ENCODE results near the gene CXCR6. TPM values are rescaled to one million over a fixed set of nuclear protein-coding genes. Genes with fewer than 3 reads are reported as not detected.

CXCR6 gene
- total RNA-seq, 1 experiment from 2014 or later: not detected

- no peak for TF ChIP-seq MLX (CRISPR knock-in tag; IDR thresholded peaks at IDR 0.05)
These were observed 27.6 kb upstream of the CXCR6 start (continued) for GRCh38 chr3:45915518-45916231.

- Mint-ChIP-seq H3K9me3 (no peaks in the 10 kb centered on the region), H3K27ac (no peak overlapping the region), H3K36me3 (peaks cover 10% of the 10 kb centered on the region; the same call in 1 of the 2 replicates), H3K27me3 (ENCODE audit: low read depth) (peaks cover 15% of the 10 kb centered on the region), H3K4me1 (peaks cover 6% of the 10 kb centered on the region; the same call in 1 of the 2 replicates), H3K4me3 (no peak overlapping the region)
- ATAC-seq: no peak
- ChIA-PET POLR2A (no interaction called here), CTCF (interaction anchor here (0.6 kb wide), 1 partner anchor 21 kb away, joined by 3 read pairs; no protein-coding TSS in a partner anchor)
- no peak for DNase-seq (ENCODE audit: low spot score)
- TF ChIP-seq AFF4 (CRISPR knock-in tag; IDR thresholded peaks at IDR 0.05; ENCODE audit: borderline replicate concordance) (no peak), ZNF512 (CRISPR knock-in tag; IDR thresholded peaks at IDR 0.05; ENCODE audit: borderline replicate concordance) (no peak), GABPB1 (CRISPR knock-in tag; IDR thresholded peaks at IDR 0.05) (no peak), ZNF121 (CRISPR knock-in tag; IDR thresholded peaks at IDR 0.05) (no peak), ATF1 (CRISPR knock-in tag; IDR thresholded peaks at IDR 0.05) (no peak), RELA (CRISPR knock-in tag; IDR thresholded peaks at IDR 0.05; ENCODE audit: borderline replicate concordance) (no peak), MXD4 (CRISPR knock-in tag; IDR thresholded peaks at IDR 0.05; ENCODE audit: borderline replicate concordance) (no peak)
These were observed 25.9 kb upstream of the CXCR6 start for GRCh38 chr3:45917146-45917898.

GRCh38 chr3:45921158-45922038 lies 21.9 kb upstream of the CXCR6 start:
- DNase-seq (ENCODE audit: low spot score): no peak
- ATAC-seq: no peak
- H3K27ac Mint-ChIP-seq: no peak overlapping the region
- ChIA-PET CTCF (interaction anchor here (0.7 to 1.5 kb wide), 3 partner anchors 8 to 36 kb away, joined by 3 to 4 read pairs (median 4); no protein-coding TSS in a partner anchor), POLR2A (no interaction called here)
- H3K4me3 Mint-ChIP-seq: no peak overlapping the region
- no peaks in the 10 kb centered on the region for H3K4me1 Mint-ChIP-seq
- peaks cover 26% of the 10 kb centered on the region for H3K36me3 Mint-ChIP-seq
- H3K27me3 Mint-ChIP-seq (ENCODE audit: low read depth): 0 out of 2 replicates have a peak, but pooled peaks cover under 1% of the 10 kb centered on the region
- H3K9me3 Mint-ChIP-seq: no peaks in the 10 kb centered on the region
- no peak for TF ChIP-seq STAT6 (CRISPR knock-in tag; conservative IDR thresholded peaks at IDR 0.05; ENCODE audit: low read depth)
- no peak for TF ChIP-seq AR (CRISPR knock-in tag; IDR thresholded peaks at IDR 0.05)
- no peak for TF ChIP-seq ZNF138 (CRISPR knock-in tag; conservative IDR thresholded peaks at IDR 0.05)
- TF ChIP-seq USF1 (CRISPR knock-in tag; IDR thresholded peaks at IDR 0.05): no peak
- TF ChIP-seq ESRRA (CRISPR knock-in tag; IDR thresholded peaks at IDR 0.05; ENCODE audit: borderline replicate concordance): no peak
- no peak for TF ChIP-seq ZBTB43 (CRISPR knock-in tag; IDR thresholded peaks at IDR 0.05)

Data from WTC11 (cell line).